Fibroblast of lung (primary cell): ENCODE results near the gene RPAP3.

Experiments used
- CTCF ChIP-seq, 2 donors: IDR thresholded peaks in 1 of 2; conservative IDR thresholded peaks in 1 of 2; 1 replicate in 1 of 2; 2 replicates in 1 of 2; pipeline ENCODE4 v1.5.1; 2011 to 2012; ENCODE audit warnings: low read length in 2 of 2, control low read depth in 1 of 2, inconsistent platforms in 1 of 2, low read depth in 1 of 2, mild to moderate bottlenecking in 1 of 2
- EZH2 ChIP-seq: IDR thresholded peaks from 2 replicates; pipeline ENCODE4 v1.5.1; 2012; ENCODE audit warnings: low read length, control low read depth, mild to moderate bottlenecking; ENCODE audit errors: missing control alignments

GRCh38 chr12:47700263-47700662 is 5.6 kb downstream of the RPAP3 start:
- TF ChIP-seq CTCF (conservative IDR thresholded peaks at IDR 0.05 in 1 of 2, IDR thresholded peaks at IDR 0.05 in 1 of 2; ENCODE audit: low read depth in 1 of 2, low read length in 2 of 2) (no peak), EZH2 (no peak)
